SK-N-SH (cell line): ENCODE results near the gene PCLO. TPM values are rescaled to one million over a fixed set of nuclear protein-coding genes. Genes with fewer than 3 reads are reported as not detected.

ENCODE experiments used
- CTCF ChIA-PET: fragments of 300-600, 350-600 bp; formaldehyde crosslinking; extraction: SDS; loops from one replicate; lab custom pipeline; 2021; lab: Yijun Ruan, JAX
- POLR2A ChIA-PET: fragments of 350-600 bp; sonication (Branson Sonifier 250); formaldehyde crosslinking; extraction: SDS; loops from one replicate; lab custom pipeline; 2020; ENCODE audit warnings: antibody characterized with exemption, inconsistent platforms; lab: Yijun Ruan, JAX
- DNase-seq: peaks from one replicate; pipeline ENCODE4 v3.0.0; 2012
- H2AFZ ChIP-seq: fragments of 200-600 bp; sonication (generic); 2 replicates; pipeline ENCODE4 v1.8.1; 2016; ENCODE audit warnings: antibody characterized with exemption, mild to moderate bottlenecking, low read depth
- H3F3A ChIP-seq: fragments of 200-600 bp; sonication (generic); replicated peaks from 2 replicates; pipeline ENCODE3; 2016; ENCODE audit warnings: antibody characterized with exemption, mild to moderate bottlenecking; ENCODE audit not compliant: insufficient read depth
- H3K27ac ChIP-seq, 2 experiments: fragments of 200-500 bp in 1 of 2; fragments of 200-600 bp in 1 of 2; sonication (Bioruptor generic) in 1 of 2; sonication (generic), shearing (Covaris generic) in 1 of 2; 2 replicates each; pipeline versions ENCODE4 v1.5.1 to v1.6.1; 2014 to 2016; ENCODE audit warnings: low read depth in 2 of 2, inconsistent platforms in 1 of 2, low read length in 1 of 2, mild to moderate bottlenecking in 1 of 2, mixed read lengths in 1 of 2
- H3K27me3 ChIP-seq: fragments of 200-600 bp; sonication (generic), shearing (Covaris generic); 2 replicates; pipeline ENCODE4 v1.6.1; 2016; ENCODE audit warnings: mixed run types; ENCODE audit not compliant: insufficient read depth
- H3K36me3 ChIP-seq, 2 experiments: fragments of 200-500 bp in 1 of 2; fragments of 200-600 bp in 1 of 2; sonication (Bioruptor generic) in 1 of 2; sonication (generic) in 1 of 2; replicated peaks in 1 of 2; 2 replicates each; pipeline versions ENCODE3 to v1.5.1; 2014 to 2016; ENCODE audit warnings: low read length in 1 of 2, mild to moderate bottlenecking in 1 of 2; ENCODE audit not compliant: insufficient read depth in 2 of 2, control insufficient read depth in 1 of 2
- H3K4me1 ChIP-seq, 2 experiments: fragments of 200-500 bp in 1 of 2; fragments of 200-600 bp in 1 of 2; sonication (Bioruptor generic) in 1 of 2; sonication (generic), shearing (Covaris generic) in 1 of 2; 2 replicates each; pipeline versions ENCODE4 v1.5.1 to v1.6.1; 2014 to 2016; ENCODE audit warnings: low read depth in 1 of 2, low read length in 1 of 2, mixed run types in 1 of 2; ENCODE audit not compliant: insufficient read depth in 2 of 2, control insufficient read depth in 1 of 2
- H3K4me2 ChIP-seq: fragments of 200-600 bp; sonication (generic), shearing (Covaris generic); 2 replicates; pipeline ENCODE4 v1.6.1; 2017; ENCODE audit warnings: mixed run types
- H3K4me3 ChIP-seq, 2 experiments: fragments of 200-500 bp in 1 of 2; fragments of 200-600 bp in 1 of 2; sonication (Bioruptor generic) in 1 of 2; sonication (generic), shearing (Covaris generic) in 1 of 2; 2 replicates each; pipeline versions ENCODE4 v1.5.1 to v1.8.1; 2014 to 2016; ENCODE audit warnings: low read depth in 2 of 2, inconsistent platforms in 1 of 2, low read length in 1 of 2, mild to moderate bottlenecking in 1 of 2, mixed read lengths in 1 of 2, moderate library complexity in 1 of 2
- H3K79me2 ChIP-seq: fragments of 200-600 bp; sonication (generic); 2 replicates; pipeline ENCODE4 v1.8.1; 2017; ENCODE audit warnings: mild to moderate bottlenecking; ENCODE audit not compliant: insufficient read depth
- H3K9ac ChIP-seq: fragments of 200-600 bp; sonication (generic); 2 replicates; pipeline ENCODE4 v1.6.1; 2017; ENCODE audit warnings: mixed run types
- H3K9me2 ChIP-seq: fragments of 200-600 bp; sonication (generic); 2 replicates; pipeline ENCODE4 v1.6.1; 2017; ENCODE audit warnings: mixed run types
- H3K9me3 ChIP-seq: fragments of 200-600 bp; sonication (generic); 2 replicates; pipeline ENCODE4 v1.6.1; 2017; ENCODE audit warnings: mixed run types, mild to moderate bottlenecking, moderate library complexity
- H4K20me1 ChIP-seq: fragments of 200-600 bp; sonication (generic); 2 replicates; pipeline ENCODE4 v1.6.1; 2017; ENCODE audit warnings: mild to moderate bottlenecking, mixed run types; ENCODE audit not compliant: insufficient read depth
- ELF1 ChIP-seq: IDR thresholded peaks from 2 replicates; pipeline ENCODE4 v1.4.0; 2012
- EP300 ChIP-seq, 2 experiments: IDR thresholded peaks; 2 replicates each; pipeline versions ENCODE4 v1.4.0 to v1.6.1; 2012; ENCODE audit warnings: borderline replicate concordance in 1 of 2, low read depth in 1 of 2, low read length in 1 of 2
- EZH2phosphoT487 ChIP-seq: fragments of 200-600 bp; sonication (generic); IDR thresholded peaks from 2 replicates; pipeline ENCODE4 v1.6.1; 2017; ENCODE audit warnings: low read depth, mixed run types, mild to moderate bottlenecking, antibody characterized with exemption, moderate library complexity, borderline replicate concordance
- FOXM1 ChIP-seq: IDR thresholded peaks from 2 replicates; pipeline ENCODE4 v1.4.0; 2012; ENCODE audit warnings: low read depth, mild to moderate bottlenecking
- GABPA ChIP-seq: IDR thresholded peaks from 2 replicates; pipeline ENCODE4 v1.4.0; 2012; ENCODE audit warnings: low read depth, mild to moderate bottlenecking
- GATA2 ChIP-seq: sonication (generic); formaldehyde crosslinking; IDR thresholded peaks from 2 replicates; pipeline ENCODE4 v1.5.0; 2020; ENCODE audit warnings: mild to moderate bottlenecking, missing genetic modification reagents
- IRF3 ChIP-seq: fragments of 150-350 bp; IDR thresholded peaks from 2 replicates; pipeline ENCODE4 v1.6.1; 2016; ENCODE audit warnings: mild to moderate bottlenecking, low read depth, low read length
- JUND ChIP-seq: IDR thresholded peaks from 2 replicates; pipeline ENCODE4 v1.4.0; 2012
- MAX ChIP-seq: IDR thresholded peaks from 2 replicates; pipeline ENCODE4 v1.4.0; 2012; ENCODE audit warnings: low read depth
- MEF2A ChIP-seq: IDR thresholded peaks from 2 replicates; pipeline ENCODE4 v1.4.0; 2012; ENCODE audit warnings: low read depth, borderline replicate concordance
- MXI1 ChIP-seq: IDR thresholded peaks from 2 replicates; pipeline ENCODE4 v1.6.1; 2012; ENCODE audit warnings: mild to moderate bottlenecking, low read depth, low read length, improper control_type of control experiment
- NFIC ChIP-seq: IDR thresholded peaks from 2 replicates; pipeline ENCODE4 v1.4.0; 2012; ENCODE audit warnings: borderline replicate concordance
- PBX3 ChIP-seq: IDR thresholded peaks from 2 replicates; pipeline ENCODE4; 2012
- POLR2AphosphoS5 ChIP-seq: IDR thresholded peaks from 2 replicates; pipeline ENCODE4 v1.6.1; 2012; ENCODE audit warnings: low read depth, low read length
- RAD21 ChIP-seq: IDR thresholded peaks from 2 replicates; pipeline ENCODE4 v1.6.1; 2012; ENCODE audit warnings: mild to moderate bottlenecking, low read length
- RCOR1 ChIP-seq: fragments of 150-350 bp; IDR thresholded peaks from 2 replicates; pipeline ENCODE4 v1.6.1; 2017; ENCODE audit warnings: antibody characterized with exemption, low read length
- REST ChIP-seq: IDR thresholded peaks from 2 replicates; pipeline ENCODE4 v1.6.1; 2012; ENCODE audit warnings: mild to moderate bottlenecking, low read depth, low read length, moderate library complexity
- RFX5 ChIP-seq: IDR thresholded peaks from 2 replicates; pipeline ENCODE4 v1.6.1; 2012; ENCODE audit warnings: mild to moderate bottlenecking, improper control_type of control experiment, low read length
- RXRA ChIP-seq: IDR thresholded peaks from 2 replicates; pipeline ENCODE4 v1.4.0; 2012; ENCODE audit warnings: low read depth, mild to moderate bottlenecking, borderline replicate concordance
- SMC3 ChIP-seq: IDR thresholded peaks from 2 replicates; pipeline ENCODE4 v1.6.1; 2012; ENCODE audit warnings: low read depth, low read length, improper control_type of control experiment
- TAF1 ChIP-seq: IDR thresholded peaks from 2 replicates; pipeline ENCODE4 v1.6.1; 2012; ENCODE audit warnings: low read depth, mild to moderate bottlenecking, low read length, moderate library complexity, borderline replicate concordance
- TEAD4 ChIP-seq: IDR thresholded peaks from 2 replicates; pipeline ENCODE4 v1.4.0; 2012; ENCODE audit warnings: mild to moderate bottlenecking, borderline replicate concordance; ENCODE audit not compliant: insufficient read depth
- USF2 ChIP-seq: fragments of 150-350 bp; IDR thresholded peaks from 2 replicates; pipeline ENCODE4 v1.6.1; 2017; ENCODE audit warnings: antibody characterized with exemption, low read length, low read depth, borderline replicate concordance
- YY1 ChIP-seq: IDR thresholded peaks from 2 replicates; pipeline ENCODE4 v1.4.0; 2012; ENCODE audit warnings: low read depth, mild to moderate bottlenecking
- ZBTB33 ChIP-seq: IDR thresholded peaks from 2 replicates; pipeline ENCODE4 v1.4.0; 2012; ENCODE audit warnings: low read depth, borderline replicate concordance
- WGBS: methylation state at CpG from one replicate; pipeline ENCODE4 v1.1.6; 2017; ENCODE audit warnings: low lambda C conversion rate; 5-methylcytosine and 5-hydroxymethylcytosine counted together
- polyA plus RNA-seq, 3 experiments: library from polyadenylated mRNA; depleted of rRNA; stranded (reverse); fragments of >200 nt; gene quantifications; 2 replicates each; pipeline ENCODE4 v1.2.3, GENCODE V29; 2012

Gene PCLO
- polyA plus RNA-seq, 1 of the 3 experiments (the other 2 are of a cell fraction) = 0.51 TPM

GRCh38 chr7:82805527-82805960 lies 357.1 kb downstream of the PCLO start:
- H3K36me3 ChIP-seq = no peaks in the 10 kb centered on the region
- peaks cover 26 to 37% of the 10 kb centered on the region in 2 experiments; a peak in 3 of 4 replicates for H3K4me1 ChIP-seq
- no peaks in the 10 kb centered on the region for H3K9me2 ChIP-seq
- ChIA-PET POLR2A (interaction anchor here (1.0 kb wide), 1 partner anchor 357 kb away, joined by 4 read pairs; the partner anchor contains the start of gene PCLO), CTCF (interaction anchor here (0.6 to 1.6 kb wide), 5 partner anchors 11 to 466 kb away, joined by 3 to 4 read pairs (median 3); no protein-coding TSS in a partner anchor)
- H3F3A ChIP-seq = peaks cover 25% of the 10 kb centered on the region
- 4% methylated on average over 5 of the region's 5 CpGs for WGBS
- H3K9me3 ChIP-seq = no peaks in the 10 kb centered on the region
- H3K9ac ChIP-seq = peak overlapping the region; percentile 50
- H3K27me3 ChIP-seq = no peaks in the 10 kb centered on the region
- H3K27ac ChIP-seq = peak overlapping the region; percentile 63 to 73
- H3K4me3 ChIP-seq = peak overlapping the region; percentile 42 to 56
- H2AFZ ChIP-seq = peak overlapping the region; percentile 70
- peak overlapping the region; percentile 79 for H3K4me2 ChIP-seq
- no peaks in the 10 kb centered on the region for H4K20me1 ChIP-seq
- DNase-seq = peak; percentile 67
- no peaks in the 10 kb centered on the region for H3K79me2 ChIP-seq
- TF ChIP-seq PBX3 (peak; percentile 80), MEF2A (peak; percentile 71; the same call in 1 of the 2 replicates), GABPA (peak; percentile 53), MXI1 (peak; percentile 65; the same call in 1 of the 2 replicates), RAD21 (peak; percentile 12; the same call in 1 of the 2 replicates), RFX5 (peak; percentile 53), ZBTB33 (peak; percentile 64; the same call in 1 of the 2 replicates), MAX (peak; percentile 93), RCOR1 (peak; percentile 64; the same call in 1 of the 2 replicates), GATA2 (CRISPR knock-in tag) (peak; percentile 82), ELF1 (peak; percentile 75), TEAD4 (peak; percentile 87), IRF3 (no peak), USF2 (no peak), NFIC (no peak; the same call in none of the 2 replicates), REST (no peak), EP300 (IDR thresholded peaks at IDR 0.05; ENCODE audit: borderline replicate concordance in 1 of 2, low read depth in 1 of 2, low read length in 1 of 2) (peak; percentile 90 to 94), JUND (peak; percentile 96), FOXM1 (0 out of 2 replicates have a peak, but pooled peaks have one; percentile 52), YY1 (peak; percentile 49; the same call in 1 of the 2 replicates), POLR2AphosphoS5 (peak; percentile 68), SMC3 (no peak), EZH2phosphoT487 (no peak), RXRA (peak; percentile 68; the same call in 1 of the 2 replicates), TAF1 (peak; percentile 76)
